ENCODE results near the gene TRERF1.
A peak's percentile ranks its signal among the peaks of the same experiment; 100 is the strongest.
"Not testable (repeated sequence)": the region's sequence is repeated elsewhere in the genome, so short reads cannot be mapped to it uniquely, and the experiment has no call there.

TRERF1 gene, protein sequence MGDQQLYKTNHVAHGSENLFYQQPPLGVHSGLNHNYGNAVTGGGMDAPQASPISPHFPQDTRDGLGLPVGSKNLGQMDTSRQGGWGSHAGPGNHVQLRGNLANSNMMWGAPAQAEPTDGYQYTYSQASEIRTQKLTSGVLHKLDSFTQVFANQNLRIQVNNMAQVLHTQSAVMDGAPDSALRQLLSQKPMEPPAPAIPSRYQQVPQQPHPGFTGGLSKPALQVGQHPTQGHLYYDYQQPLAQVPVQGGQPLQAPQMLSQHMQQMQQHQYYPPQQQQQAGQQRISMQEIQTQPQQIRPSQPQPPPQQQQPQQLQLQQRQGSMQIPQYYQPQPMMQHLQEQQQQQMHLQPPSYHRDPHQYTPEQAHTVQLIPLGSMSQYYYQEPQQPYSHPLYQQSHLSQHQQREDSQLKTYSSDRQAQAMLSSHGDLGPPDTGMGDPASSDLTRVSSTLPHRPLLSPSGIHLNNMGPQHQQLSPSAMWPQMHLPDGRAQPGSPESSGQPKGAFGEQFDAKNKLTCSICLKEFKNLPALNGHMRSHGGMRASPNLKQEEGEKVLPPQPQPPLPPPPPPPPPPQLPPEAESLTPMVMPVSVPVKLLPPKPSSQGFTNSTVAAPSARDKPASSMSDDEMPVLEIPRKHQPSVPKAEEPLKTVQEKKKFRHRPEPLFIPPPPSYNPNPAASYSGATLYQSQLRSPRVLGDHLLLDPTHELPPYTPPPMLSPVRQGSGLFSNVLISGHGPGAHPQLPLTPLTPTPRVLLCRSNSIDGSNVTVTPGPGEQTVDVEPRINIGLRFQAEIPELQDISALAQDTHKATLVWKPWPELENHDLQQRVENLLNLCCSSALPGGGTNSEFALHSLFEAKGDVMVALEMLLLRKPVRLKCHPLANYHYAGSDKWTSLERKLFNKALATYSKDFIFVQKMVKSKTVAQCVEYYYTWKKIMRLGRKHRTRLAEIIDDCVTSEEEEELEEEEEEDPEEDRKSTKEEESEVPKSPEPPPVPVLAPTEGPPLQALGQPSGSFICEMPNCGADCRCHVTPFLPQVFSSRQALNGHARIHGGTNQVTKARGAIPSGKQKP (N-terminal part only)

DNA sequence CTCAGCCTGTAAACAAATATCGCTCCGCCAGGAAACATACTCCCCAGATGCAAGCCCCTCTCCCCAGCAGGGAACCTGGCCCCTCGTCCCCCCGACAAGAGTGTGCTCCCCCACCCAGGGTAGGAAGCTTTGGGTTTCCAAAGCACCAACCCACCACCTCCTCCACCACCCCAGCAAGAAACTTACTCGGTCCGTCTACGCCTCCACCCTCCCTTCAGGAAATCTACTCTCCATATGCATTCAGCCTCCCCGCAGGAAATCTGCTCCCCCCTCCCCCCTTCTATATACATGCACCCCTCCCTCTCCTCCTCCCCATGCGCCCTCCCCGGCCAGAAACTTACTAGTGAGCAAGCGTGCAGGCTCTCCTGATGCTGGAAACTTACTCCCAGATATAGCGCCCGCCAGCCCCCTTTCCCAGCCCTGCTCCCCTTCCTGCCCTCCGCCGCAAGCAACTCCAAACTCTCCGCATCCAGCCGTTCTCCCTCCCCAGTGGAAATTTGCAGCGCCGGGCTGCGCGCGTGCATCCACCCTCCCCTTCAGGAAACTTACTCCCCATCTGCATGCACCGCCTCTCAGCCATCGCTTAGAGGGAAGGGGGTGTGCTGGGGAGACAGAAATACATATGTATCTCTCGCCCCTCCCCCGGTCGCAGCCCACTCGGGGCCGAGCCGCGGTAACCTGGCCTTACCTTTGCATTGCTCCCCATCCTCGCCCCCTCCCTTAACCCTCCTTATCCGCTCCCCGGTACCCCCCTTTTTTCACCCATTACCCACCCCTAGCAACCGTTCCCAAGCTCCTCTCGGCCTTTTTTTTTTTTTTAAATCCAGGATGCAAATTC, at the start of gene TRERF1:
TSS of gene TRERF1 (minus strand) at position 594 of the 838 bp plus-strand sequence. CDS start 182,336 bp downstream, outside the sequence.
- DNase-seq, result peak; percentile 31

DNA sequence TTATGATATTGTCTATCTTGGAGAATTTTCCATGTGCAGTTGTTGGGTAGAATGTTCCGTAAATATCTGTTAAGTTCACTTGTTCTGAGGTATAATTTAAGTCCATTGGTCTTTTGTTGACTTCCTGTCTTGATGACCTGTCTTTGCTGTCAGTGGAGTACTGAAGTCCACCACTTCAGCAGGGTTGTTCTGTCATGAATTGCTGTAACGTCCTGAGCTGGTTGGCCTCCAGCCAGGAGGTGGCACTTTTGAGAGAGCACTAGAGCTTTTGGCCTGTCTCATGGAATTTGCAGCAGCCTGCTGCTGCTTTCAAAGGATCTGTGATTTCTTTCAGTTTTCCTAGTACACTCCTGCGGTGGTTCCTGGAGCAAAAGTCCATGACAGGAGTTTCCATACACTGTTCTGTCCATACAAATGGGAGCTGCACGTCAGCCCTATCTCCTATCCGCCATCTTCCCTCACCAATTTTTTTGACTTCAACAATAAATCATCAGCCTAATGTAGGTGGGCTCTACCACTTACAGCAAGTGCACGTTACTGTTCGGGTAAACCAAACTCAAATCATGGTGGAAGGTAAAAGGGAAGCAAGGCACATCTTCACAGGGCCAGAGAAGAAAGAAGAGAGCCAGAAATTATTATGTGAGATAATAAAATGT, 46.9 kb upstream of the TRERF1 start:
- DNase-seq, result no peak

DNA sequence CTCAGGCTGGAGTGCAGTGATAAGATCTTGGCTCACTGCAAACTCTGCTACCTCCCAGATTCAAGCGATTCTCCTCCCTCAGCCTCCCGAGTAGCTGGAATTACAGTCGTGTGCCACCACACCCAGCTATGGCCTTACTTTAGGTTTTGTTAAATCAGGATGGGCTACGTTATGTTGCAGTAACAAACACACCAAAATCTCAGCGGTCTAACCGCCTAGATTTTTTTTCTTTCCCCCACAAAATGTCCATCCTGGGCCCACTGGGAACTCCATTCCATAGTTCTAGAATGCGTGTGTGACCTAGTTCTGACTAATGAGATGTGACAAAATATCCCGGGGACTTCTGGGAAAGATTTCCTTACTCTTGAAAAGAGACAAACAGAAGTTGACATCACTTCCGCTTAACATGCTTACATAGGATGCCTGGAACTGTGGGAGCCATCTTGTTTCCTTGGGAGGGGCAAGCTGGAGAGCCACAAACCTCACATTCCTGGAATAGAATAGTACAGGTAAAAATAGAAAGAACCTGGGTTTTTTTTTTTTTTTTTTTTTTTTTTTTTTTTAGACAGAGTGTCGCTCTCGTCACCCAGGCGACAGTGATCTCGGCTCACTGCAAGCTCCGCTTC, 42.3 kb upstream of the TRERF1 start:
- DNase-seq, result no peak

DNA sequence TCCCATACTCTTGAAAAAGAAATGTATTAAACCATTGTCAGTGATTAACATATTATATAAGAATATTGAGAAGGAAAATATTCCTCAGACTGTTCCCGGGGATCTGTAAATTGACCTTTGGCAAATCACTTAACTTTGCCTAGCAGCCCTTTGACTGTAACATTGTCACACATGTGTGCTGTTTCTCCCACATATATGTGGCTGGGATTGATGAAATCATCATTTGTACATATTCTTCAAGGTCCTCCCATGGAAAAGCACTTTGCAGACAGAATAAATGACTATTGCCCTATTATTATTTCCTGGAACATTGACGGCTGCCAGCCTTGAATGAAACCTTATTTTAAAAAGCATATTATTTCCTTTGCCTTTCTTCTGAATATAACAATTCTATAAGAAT, 36.4 kb upstream of the TRERF1 start:
- no peak for DNase-seq

DNA sequence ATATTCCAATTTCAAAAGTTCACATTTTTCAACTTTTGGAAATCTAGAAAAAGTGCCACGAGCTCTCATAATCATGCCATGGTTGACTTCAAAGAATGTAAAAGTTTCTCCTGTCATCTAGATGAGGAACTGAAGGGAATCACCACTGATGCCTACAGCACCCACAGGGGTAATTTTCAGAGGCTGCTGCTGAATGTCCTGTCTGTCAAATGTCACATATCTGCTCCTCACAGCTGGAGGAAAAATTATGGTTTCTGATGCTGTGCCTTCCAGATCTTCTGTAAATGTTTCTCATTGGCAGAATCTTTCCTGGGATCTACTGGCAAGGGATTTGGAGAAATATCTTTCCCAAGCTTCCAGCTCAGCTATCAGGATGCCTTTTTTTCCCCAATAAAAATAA, 32.5 kb upstream of the TRERF1 start:
- no peak for DNase-seq

DNA sequence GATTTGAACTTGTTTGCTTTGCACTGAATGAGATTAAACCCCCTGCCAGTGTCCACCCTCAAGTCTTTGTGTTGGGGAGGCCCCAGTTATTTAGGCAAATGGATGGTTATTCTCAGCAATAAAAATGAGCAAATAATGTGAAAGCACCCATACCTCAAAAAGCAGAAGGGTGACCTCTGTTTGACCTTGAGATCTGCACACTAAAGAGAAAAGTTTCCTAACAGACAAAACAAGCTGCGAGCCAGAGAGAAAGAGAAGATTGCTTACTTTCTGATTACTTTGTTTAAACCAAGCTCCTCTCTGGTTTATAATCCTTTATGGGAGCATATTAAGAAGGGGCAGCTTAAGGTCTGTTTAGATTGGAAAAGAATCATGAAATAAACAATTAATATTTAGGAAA, 30.4 kb upstream of the TRERF1 start:
- no peak for DNase-seq

DNA sequence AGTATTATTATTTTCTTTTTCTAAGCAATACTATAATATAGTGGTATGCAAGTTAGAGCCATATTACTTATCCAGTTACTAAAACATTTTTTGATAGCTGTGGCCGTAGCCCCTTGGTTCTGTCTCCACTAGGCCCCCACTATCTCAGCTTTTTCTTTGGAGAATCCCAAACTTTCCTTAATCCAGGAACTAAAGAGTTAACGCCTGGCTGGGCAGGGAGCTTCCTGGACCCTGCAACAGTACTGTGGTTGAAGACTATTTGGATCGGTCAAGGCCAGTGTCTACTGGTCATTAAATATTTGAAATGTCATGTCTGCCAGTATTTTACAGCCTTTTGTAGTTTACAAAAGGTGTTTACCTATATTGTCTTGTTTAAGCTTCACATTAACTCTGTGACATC, 20.0 kb upstream of the TRERF1 start:
- DNase-seq, result no peak

DNA sequence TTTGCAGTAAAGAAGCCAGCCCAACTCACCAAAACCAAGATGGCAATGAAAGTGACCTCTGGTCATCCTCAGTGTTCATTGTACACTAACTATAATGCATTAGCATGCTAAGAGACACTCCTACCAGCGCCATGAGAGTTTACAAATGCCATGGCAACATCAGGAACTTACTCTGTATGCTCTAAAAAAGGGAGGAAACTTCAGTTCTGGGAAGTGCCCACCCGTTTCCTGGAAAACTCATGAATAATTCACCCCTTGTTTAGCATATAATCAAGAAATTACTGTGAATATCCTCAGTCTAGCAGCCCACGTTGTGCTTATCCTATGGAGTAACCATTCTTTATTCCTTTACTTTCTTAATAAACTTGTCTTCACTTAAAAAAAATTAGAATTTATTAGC, 19.4 kb upstream of the TRERF1 start:
- no peak for DNase-seq

DNA sequence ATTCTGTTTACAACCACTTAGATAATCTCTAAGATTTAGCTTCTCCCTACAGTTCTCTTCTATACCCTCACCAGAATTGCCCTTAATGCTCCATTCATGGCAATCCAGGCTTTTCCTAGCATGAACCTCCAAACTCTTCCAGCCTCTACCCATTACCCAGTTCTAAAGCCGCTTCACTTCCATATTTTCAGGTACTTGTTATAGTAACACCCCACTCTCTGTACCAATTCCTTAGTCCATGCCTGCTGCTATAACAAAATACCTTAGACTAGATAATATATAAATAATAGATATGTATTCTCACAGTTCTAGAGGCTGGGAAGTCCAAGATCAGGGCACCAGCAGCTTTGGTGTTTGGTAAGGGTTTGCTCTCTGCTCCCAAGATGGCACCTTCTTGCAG, 16.5 kb upstream of the TRERF1 start:
- DNase-seq, result no peak

DNA sequence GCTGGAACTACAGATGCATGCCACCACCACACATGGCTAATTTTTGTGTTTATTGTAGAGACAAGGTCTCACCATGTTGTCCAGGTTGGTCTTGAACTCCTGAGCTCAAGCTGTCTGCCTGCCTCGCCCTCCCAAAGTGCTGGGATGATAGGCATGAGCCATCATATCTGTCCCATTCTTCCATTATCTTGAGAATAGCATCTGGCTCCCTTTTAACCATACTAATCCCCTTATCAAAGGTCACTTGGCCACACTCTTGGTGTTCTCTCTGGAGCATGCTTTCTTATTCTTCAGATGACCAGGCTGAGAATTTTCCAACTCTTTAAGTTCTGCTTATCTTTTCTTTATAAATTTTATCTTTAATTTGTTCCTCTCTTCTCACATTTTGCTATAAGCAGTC, 15.9 kb upstream of the TRERF1 start:
- DNase-seq, result no peak

DNA sequence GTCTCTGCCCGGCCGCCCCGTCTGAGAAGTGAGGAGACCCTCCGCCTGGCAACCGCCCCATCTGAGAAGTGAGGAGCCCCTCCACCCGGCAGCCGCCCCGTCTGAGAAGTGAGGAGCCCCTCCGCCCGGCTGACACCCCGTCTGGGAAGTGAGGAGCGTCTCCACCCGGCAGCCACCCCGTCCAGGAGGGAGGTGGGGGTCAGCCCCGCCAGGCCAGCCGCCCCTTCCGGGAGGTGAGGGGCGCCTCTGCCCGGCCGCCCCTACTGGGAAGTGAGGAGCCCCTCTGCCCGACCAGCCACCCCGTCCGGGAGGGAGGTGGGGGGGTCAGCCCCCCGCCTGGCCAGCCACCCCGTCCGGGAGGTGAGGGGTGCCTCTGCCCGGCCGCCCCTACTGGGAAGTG, 14.7 kb upstream of the TRERF1 start:
- not testable (repeated sequence) for DNase-seq

DNA sequence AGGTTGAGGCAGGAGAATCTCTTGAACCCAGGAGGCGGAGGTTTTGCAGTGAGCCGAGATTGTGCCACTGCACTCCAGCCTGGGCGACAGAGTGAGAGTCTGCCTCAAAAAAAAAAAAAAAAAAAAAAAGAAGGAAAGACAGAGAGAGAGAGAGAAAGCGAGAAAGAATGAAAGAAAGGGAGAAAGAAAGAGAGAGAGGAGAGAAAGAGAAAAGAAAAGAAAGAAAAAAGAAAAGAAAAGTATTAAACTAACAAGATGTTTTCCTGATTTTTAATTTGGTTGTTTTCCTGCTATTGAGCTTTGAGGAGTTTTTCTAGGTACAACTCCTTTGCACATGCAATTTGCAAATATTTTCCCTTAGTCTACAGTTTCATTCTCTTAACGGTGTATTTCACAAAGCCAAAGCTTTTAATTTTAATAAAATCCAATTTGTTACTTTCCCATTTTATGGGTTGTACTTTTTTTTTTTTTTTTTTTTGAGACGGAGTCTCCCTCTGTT, 10.8 kb upstream of the TRERF1 start:
- DNase-seq, result no peak

DNA sequence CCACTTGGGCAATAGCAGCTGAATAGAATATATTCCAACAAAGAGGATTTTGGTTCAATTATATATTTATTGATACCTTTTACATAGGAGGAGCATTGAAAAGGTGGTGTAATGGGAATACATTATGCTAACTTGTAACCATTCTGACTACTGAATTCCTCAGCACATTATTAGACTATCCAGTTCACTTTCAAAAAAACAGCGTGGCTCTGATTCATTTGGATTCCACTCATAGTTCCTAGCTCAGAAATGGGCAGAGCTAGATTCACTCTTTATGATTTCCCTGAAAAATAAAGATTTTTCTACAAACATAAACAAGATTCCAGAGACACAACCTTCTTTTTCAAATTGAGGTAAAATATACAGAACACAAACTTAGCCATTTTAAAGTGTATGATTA, 9.2 kb upstream of the TRERF1 start:
- DNase-seq, result no peak

DNA sequence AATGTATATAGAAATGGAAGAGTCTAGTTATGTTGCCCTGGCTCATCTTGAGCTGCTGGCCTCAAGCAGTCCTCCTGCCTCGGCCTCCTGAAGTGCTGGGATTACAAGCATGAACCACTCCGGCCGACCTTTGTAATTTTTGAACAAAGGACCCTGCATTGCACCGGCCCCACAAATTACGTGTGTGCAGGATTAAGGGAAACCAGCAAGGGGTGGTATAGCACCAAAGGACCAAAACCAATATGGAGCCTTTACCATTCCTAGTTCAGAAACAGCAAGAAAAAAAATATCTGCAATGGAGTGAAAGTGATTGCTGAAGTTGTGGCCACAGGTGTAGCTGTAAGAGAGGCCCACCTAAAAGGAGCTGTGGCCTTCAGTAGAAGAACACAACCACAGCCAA, 8.2 kb upstream of the TRERF1 start:
- no peak for DNase-seq

DNA sequence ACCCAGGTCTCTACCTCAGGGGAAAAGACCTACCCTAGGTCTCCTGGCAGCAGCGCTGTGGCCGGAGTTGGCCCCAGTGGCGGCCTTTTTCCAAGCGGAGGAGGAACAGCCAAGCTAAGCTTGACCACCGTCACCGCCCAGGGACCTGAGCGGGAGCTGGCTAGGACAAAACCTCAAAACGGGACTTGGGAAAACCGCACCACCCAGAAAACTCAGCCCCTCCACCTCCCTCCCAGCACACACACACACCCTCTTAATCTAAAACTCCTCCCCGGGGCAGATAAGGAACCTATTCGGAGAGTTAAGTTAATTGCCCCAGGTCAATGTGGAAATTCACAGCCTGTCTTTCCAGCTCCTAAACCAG, 2.7 kb upstream of the TRERF1 start:
- no peak for DNase-seq

DNA sequence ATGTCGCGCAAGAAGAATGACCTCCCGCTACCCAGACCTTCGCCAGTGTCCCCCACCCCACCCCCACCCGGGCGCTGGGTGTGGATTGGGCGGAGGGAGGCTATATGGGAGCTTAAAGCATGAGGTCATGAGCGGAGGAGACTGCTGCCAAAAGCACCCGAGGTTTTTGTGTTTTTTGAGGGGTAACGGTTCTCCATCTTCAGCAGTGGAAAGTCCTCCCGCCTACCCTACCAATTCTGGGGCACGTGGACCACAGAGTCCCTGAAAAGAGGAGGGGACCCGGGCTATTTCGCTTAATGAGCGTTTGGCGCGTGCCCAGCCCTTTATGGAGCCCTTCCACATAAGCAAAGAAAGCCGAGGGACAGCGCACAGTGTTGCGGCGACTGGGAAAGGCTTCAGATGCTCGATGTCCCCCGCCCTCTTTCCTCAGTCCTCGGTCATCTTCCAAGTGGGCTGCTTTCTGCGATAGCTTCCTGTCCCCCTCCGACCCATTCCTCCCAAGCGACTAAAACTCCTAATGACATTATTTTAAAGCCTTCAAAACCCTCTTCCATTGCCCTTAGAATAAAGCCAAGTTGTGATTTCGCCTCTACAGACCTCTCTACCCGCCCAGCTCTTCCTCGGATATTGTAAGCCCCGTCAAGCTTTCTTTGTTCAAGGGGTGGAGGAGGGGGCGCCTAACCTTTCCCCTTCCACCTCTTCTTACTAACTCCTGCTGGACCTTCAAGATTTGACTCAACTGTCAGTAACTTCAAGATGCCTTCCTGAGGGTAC, 2.1 kb upstream of the TRERF1 start:
- no peak for DNase-seq

DNA sequence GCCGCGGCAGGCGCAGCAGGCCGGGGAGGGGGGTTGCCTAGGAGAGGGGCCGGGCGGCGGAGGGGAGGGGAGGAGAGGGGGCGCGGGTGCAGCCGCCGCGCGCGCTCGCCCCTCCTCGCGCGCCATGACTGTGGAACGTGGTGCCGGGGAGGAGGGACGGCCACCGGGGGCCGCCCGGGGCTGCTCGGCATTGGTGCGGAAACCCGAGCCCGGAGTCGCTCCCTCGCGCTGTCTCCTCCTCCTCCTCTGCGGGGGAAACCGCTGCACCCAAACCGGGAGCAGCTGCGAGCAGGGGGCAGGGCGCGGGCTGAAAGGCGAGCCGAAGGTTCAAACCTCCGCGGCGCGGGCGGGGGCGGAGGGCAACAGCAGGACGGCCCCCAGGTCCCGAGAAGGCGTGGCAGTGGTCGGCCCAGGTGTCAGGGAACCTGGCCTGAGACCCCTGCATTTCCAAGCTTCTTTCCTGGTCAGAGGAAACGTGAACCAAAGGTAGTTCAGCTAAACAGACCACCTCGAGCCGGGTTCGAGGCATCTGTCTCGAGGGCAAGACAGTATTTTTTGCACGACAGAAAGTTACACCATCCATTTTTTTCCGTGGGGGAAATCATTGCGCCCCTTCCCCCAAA, 1.4 kb upstream of the TRERF1 start:
- peak; percentile 63 for DNase-seq

DNA sequence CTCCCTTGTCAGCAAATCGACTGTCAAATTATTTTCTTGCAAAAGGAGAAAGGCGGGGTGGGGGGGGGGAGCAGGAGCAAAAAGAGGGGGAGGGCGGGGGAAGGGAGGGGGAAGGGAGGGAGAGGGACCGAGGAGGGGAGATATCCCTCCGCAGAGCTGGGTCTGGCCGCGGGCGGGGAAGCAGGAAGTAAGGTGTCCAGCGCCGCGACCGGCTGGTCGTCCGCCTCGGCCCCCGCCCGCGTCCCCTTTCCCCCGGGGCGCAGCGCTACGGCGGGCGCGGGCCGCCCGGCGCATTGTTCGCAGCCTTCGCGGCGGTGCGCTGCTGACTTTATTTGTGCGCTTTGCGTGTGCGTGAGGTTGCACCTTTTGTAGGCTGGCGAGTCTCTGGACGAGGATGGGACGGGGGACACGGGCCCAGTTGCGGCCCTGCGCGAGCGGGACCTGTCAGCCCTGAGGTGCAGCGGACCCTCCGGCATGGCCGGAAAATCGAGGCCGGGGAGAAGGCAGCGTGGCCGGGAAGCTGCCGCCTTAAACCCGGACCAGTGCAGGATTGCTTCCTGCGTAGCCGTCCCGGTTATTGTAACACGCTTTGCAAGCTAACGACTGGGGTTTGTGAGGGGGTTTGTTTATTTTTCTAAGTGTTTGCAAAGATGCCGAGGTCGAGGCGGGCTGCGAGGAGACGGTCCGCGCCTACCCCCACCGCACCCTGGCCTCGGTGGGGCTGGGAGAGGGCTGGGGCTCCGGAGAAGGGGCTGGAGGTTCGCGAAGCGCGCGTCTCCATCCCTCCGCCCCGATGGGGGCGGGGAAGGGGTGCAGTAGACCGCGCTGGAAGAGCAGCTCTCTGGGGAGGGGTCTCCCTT, 675 bp upstream of the TRERF1 start:
- DNase-seq, result peak; percentile 28
